Germinal center (tissue), 1 donor: ENCODE results near the gene EP300.
"Not testable (repeated sequence)": the region's sequence is repeated elsewhere in the genome, so short reads cannot be mapped to it uniquely, and the experiment has no call there.

Source experiments
- DNase-seq: peaks from one replicate; pipeline ENCODE4 v3.0.0; 2012; ENCODE audit warnings: mixed read lengths, low spot score

The EP300 gene

GRCh38 chr22:41085842-41086241 lies 6.5 kb upstream of the EP300 start:
- no peak for DNase-seq

GRCh38 chr22:41091132-41092022 lies 1.0 kb upstream of the EP300 start:
- DNase-seq, result peak; percentile 99

- DNase-seq, result peak; percentile 32
Observed at GRCh38 chr22:41092847-41093411, 537 bp downstream of the EP300 start.

- no peak for DNase-seq
Observed at GRCh38 chr22:41094041-41094593, 1.7 kb downstream of the EP300 start.

GRCh38 chr22:41096391-41096790 lies 4.0 kb downstream of the EP300 start:
- no peak for DNase-seq

- DNase-seq, result no peak
Observed at GRCh38 chr22:41096841-41097240, 4.4 kb downstream of the EP300 start.

GRCh38 chr22:41099036-41099435 lies 6.6 kb downstream of the EP300 start:
- no peak for DNase-seq

- DNase-seq, result no peak
Observed at GRCh38 chr22:41106122-41106968, 14.0 kb downstream of the EP300 start.

GRCh38 chr22:41106969-41107325 lies 14.6 kb downstream of the EP300 start:
- DNase-seq, result not testable (repeated sequence)

- DNase-seq, result no peak
Observed at GRCh38 chr22:41110968-41111367, 18.6 kb downstream of the EP300 start.

GRCh38 chr22:41116342-41116741 lies 23.9 kb downstream of the EP300 start:
- no peak for DNase-seq

GRCh38 chr22:41117127-41117965 lies 25.0 kb downstream of the EP300 start:
- DNase-seq, result no peak

- DNase-seq, result no peak
Observed at GRCh38 chr22:41123151-41123550, 30.8 kb downstream of the EP300 start.

GRCh38 chr22:41124086-41124485 lies 31.7 kb downstream of the EP300 start:
- DNase-seq, result no peak

- DNase-seq, result no peak
Observed at GRCh38 chr22:41127451-41127850, 35.1 kb downstream of the EP300 start.

GRCh38 chr22:41128606-41129005 lies 36.2 kb downstream of the EP300 start:
- no peak for DNase-seq

GRCh38 chr22:41132550-41132949 lies 40.2 kb downstream of the EP300 start:
- no peak for DNase-seq

GRCh38 chr22:41140365-41140957 lies 48.1 kb downstream of the EP300 start:
- no peak for DNase-seq

GRCh38 chr22:41145921-41146320 lies 53.5 kb downstream of the EP300 start:
- DNase-seq, result not testable (repeated sequence)

- DNase-seq, result no peak
Observed at GRCh38 chr22:41146573-41146972, 54.2 kb downstream of the EP300 start.

- no peak for DNase-seq
Observed at GRCh38 chr22:41147722-41148121, 55.3 kb downstream of the EP300 start.
